Fibroblast of mammary gland (primary cell): Measurements from ENCODE around the gene KPTN.
A peak's percentile ranks its signal among the peaks of the same experiment; 100 is the strongest.

ENCODE experiments used
- DNase-seq: peaks from one replicate; pipeline ENCODE4 v3.0.0-alpha.2; 2010; ENCODE audit warnings: low read depth
- H3K4me3 ChIP-seq: 2 replicates; pipeline ENCODE4 v1.5.1; 2011; ENCODE audit warnings: low read depth, mild to moderate bottlenecking, low read length, moderate library complexity; ENCODE audit not compliant: control insufficient read depth
- CTCF ChIP-seq: conservative IDR thresholded peaks from 2 replicates; pipeline ENCODE4 v1.5.1; 2011; ENCODE audit warnings: low read depth, low read length, inconsistent platforms; ENCODE audit not compliant: control insufficient read depth, insufficient read depth

The KPTN gene

GRCh38 chr19:47512948-47513319 is 28.9 kb upstream of the KPTN start:
- TF ChIP-seq CTCF: no peak
- no peak for DNase-seq
- peak overlapping the region; percentile 100 for H3K4me3 ChIP-seq

DNA sequence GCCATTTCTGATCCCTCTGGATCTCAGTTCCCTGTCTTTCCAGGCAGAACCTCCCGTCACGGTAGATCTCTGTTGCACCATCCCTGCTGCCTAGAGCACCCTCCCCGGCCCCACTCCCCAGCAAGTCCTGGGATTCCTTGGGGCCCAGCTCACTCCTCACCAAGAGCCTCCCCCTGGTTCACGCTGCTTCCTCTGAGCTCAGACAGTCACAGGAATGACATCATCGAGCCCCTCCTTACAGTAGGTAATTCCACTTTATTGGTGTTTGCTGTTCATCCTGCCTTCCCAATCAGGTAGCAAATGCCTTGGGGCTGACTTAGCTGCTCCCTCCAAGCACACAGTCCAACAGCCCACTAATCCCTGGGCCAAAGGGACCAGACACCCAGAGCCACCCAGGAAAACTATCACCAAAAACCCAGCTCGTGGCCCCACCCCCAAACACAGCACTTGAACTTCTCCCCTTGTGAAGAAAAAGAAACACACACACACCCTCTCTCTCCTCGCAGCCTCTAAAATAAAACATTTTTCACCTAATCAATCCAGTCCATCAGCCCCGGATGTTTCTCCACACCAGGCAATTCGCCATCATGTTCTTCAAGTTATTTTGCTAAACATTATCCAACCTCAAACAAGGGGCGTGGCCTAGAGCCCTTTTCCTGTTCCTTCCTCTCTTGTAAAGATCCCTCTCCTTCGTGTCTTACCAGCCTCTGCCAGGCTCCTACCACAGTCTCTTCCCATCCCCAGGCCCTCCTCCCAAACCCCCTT is 28.3 kb upstream of the KPTN start:
- DNase-seq: peak; percentile 73
- peak overlapping the region; percentile 100 for H3K4me3 ChIP-seq

GRCh38 chr19:47511681-47512080 is 27.7 kb upstream of the KPTN start:
- H3K4me3 ChIP-seq: peak overlapping the region; percentile 11
- DNase-seq: peak; percentile 79
- TF ChIP-seq CTCF: no peak

More for the DNA sequence above, 28.3 kb upstream of the KPTN start:
- no peak for TF ChIP-seq CTCF

DNA sequence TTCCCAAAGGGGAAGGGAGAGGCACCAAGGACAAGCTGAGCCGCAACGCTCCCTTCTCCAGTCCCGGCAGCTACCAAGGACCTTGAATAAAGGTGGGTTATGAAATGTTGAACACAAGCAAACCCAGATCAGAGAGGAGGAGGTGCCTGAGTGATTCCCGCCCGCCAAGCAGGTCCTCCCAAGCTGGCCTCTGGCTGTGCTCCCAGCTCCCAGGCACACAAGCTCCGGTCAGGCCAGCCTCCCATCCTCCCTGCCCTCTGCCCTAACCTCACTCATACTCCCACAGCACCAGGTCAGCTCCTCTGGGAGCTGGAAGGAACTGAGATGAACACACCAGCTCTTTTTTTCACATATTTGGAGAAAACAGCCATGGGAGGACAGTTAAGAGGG is 27.1 kb upstream of the KPTN start:
- no peak overlapping the region for H3K4me3 ChIP-seq
- TF ChIP-seq CTCF: no peak

DNA sequence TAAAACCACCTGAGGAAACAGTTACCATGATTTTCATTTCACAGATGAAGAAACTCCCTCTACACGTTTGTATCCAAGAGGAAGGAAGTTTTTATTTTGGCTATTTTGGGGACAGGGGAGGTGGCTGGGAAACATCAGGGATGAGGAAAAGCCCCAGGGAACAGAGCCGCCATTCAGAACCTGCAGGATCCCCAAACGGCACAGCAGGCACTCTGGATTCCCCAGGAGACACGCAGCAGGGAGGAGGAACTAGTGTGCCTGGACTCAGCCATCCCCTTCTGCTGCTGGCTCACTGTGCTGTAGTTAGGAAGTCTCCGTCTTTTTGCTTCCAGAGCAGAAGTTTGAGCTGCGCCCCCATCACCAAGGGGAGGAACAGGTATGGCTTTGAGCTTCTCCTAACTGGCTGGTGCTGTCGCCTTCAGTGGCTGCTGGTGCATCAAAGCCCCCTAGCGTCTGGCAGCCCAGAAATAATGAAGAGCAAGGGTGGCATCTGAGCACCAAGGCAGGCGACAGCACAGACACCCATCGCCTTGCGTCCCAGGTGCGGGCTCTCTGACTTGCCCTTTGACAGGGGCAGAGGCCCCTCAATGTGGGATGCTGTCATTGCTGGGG is 26.6 kb upstream of the KPTN start:
- TF ChIP-seq CTCF: no peak
- H3K4me3 ChIP-seq: no peak overlapping the region
- DNase-seq: no peak

More for the DNA sequence above, 27.1 kb upstream of the KPTN start:
- peak; percentile 67 for DNase-seq

GRCh38 chr19:47509973-47510372 is 26.0 kb upstream of the KPTN start:
- DNase-seq: no peak
- H3K4me3 ChIP-seq: no peak overlapping the region
- no peak for TF ChIP-seq CTCF
